B cell (primary cell): ENCODE measurements around the gene OSBPL5. TPM values are rescaled to one million over a fixed set of nuclear protein-coding genes. Genes with fewer than 3 reads are reported as not detected.

Experiments
- ATAC-seq: fragments of 200-7000 bp; cut with Tn5 transposase; one replicate; pipeline ENCODE4 v1.10.0; 2021; ENCODE audit warnings: low read depth, mild to moderate bottlenecking, moderate number of reproducible peaks, moderate library complexity
- CTCF ChIA-PET: fragments of 350-600 bp; sonication (Branson Sonifier 250); formaldehyde crosslinking; loops from one replicate; lab custom pipeline; 2021; ENCODE audit warnings: antibody characterized with exemption, inconsistent platforms; lab: Charles Lee
- POLR2A ChIA-PET: fragments of 350-600 bp; sonication (Branson Sonifier 250); formaldehyde crosslinking; loops from one replicate; lab custom pipeline; 2021; ENCODE audit warnings: antibody characterized with exemption; lab: Charles Lee
- DNase-seq: peaks from one replicate; pipeline ENCODE4 v3.0.0; 2013
- H2AFZ ChIP-seq: 2 replicates; pipeline ENCODE4 v1.6.1; 2012; ENCODE audit warnings: mild to moderate bottlenecking, low read depth, low read length; ENCODE audit not compliant: insufficient read depth, poor library complexity, severe bottlenecking
- H3K27ac ChIP-seq, 2 donors: 1 replicate in 1 of 2; 2 replicates in 1 of 2; pipeline ENCODE4 v1.5.1; 2012 to 2013; ENCODE audit warnings: low read length in 2 of 2, mild to moderate bottlenecking in 2 of 2, moderate library complexity in 1 of 2
- H3K27me3 ChIP-seq, 4 experiments: fragments of 200-600 bp in 1 of 4; sonication (generic) in 1 of 4; replicated peaks in 1 of 4; 1 replicate in 2 of 4; 2 replicates in 2 of 4; pipeline versions ENCODE4 v1.6.1 to v1.7.0; 2013 to 2016; ENCODE audit warnings: low read length in 3 of 4, mild to moderate bottlenecking in 2 of 4, mixed read lengths in 1 of 4, moderate library complexity in 1 of 4; ENCODE audit not compliant: insufficient read depth in 4 of 4, control insufficient read depth in 3 of 4; ENCODE audit errors: control extremely low read depth in 1 of 4
- H3K36me3 ChIP-seq, 2 experiments: replicated peaks in 1 of 2; 1 replicate in 1 of 2; 2 replicates in 1 of 2; pipeline versions ENCODE4 v1.6.1 to v1.7.1; 2013; ENCODE audit warnings: low read length in 1 of 2; ENCODE audit not compliant: insufficient read depth in 2 of 2, control insufficient read depth in 1 of 2; ENCODE audit errors: control extremely low read depth in 1 of 2, extremely low read depth in 1 of 2
- H3K4me1 ChIP-seq, 2 donors: fragments of 200-600 bp in 1 of 2; sonication (generic) in 1 of 2; 1 replicate in 1 of 2; 2 replicates in 1 of 2; pipeline versions ENCODE4 v1.5.1 to v1.6.1; 2013 to 2017; ENCODE audit warnings: low read length in 2 of 2; ENCODE audit not compliant: control insufficient read depth in 2 of 2, insufficient read depth in 2 of 2
- H3K4me2 ChIP-seq: replicated peaks from 2 replicates; pipeline ENCODE3; 2012; ENCODE audit warnings: mild to moderate bottlenecking, low read depth, low read length; ENCODE audit not compliant: poor library complexity, severe bottlenecking
- H3K4me3 ChIP-seq, 5 experiments: fragments of 200-600 bp in 1 of 5; sonication (generic) in 1 of 5; 1 replicate in 3 of 5; 2 replicates in 2 of 5; pipeline versions ENCODE4 v1.5.1 to v1.7.0; 2011 to 2016; ENCODE audit warnings: low read length in 4 of 5, mild to moderate bottlenecking in 4 of 5, low read depth in 2 of 5, control low read depth in 1 of 5, moderate library complexity in 1 of 5; ENCODE audit not compliant: insufficient read depth in 1 of 5; ENCODE audit errors: control extremely low read depth in 1 of 5, extremely low read depth in 1 of 5
- H3K79me2 ChIP-seq: fragments of 200-600 bp; sonication (generic); one replicate; pipeline ENCODE4 v1.6.0; 2016; ENCODE audit warnings: low read length; ENCODE audit not compliant: control insufficient read depth, insufficient read depth
- H3K9ac ChIP-seq: fragments of 200-600 bp; sonication (generic); 2 replicates; pipeline ENCODE4 v1.6.1; 2017; ENCODE audit warnings: mild to moderate bottlenecking, low read length, moderate library complexity
- H3K9me3 ChIP-seq, 3 donors: one replicate each; pipeline versions ENCODE4 v1.6.1 to v1.7.1; 2013; ENCODE audit warnings: low read length in 2 of 3; ENCODE audit not compliant: control insufficient read depth in 2 of 3, insufficient read depth in 1 of 3; ENCODE audit errors: control extremely low read depth in 1 of 3
- H4K20me1 ChIP-seq: 2 replicates; pipeline ENCODE4 v1.6.0; 2012; ENCODE audit warnings: mild to moderate bottlenecking, low read length; ENCODE audit not compliant: insufficient read depth, control insufficient read depth, poor library complexity, severe bottlenecking
- H3K27ac Mint-ChIP-seq: one replicate; pipeline ENCODE4 v1.8.0; 2021; ENCODE audit warnings: mixed read lengths
- H3K27me3 Mint-ChIP-seq: one replicate; pipeline ENCODE4 v1.8.0; 2021; ENCODE audit warnings: mixed read lengths
- H3K4me1 Mint-ChIP-seq: one replicate; pipeline ENCODE4 v1.8.0; 2021; ENCODE audit warnings: mixed read lengths
- H3K4me3 Mint-ChIP-seq: one replicate; pipeline ENCODE4 v1.8.0; 2021; ENCODE audit warnings: mixed read lengths
- H3K9me3 Mint-ChIP-seq: one replicate; pipeline ENCODE4 v1.8.0; 2022; ENCODE audit warnings: mixed read lengths; ENCODE audit not compliant: insufficient read depth
- CTCF ChIP-seq: fragments of 200-600 bp; IDR thresholded peaks from one replicate; pipeline ENCODE4 v1.8.0; 2022; ENCODE audit warnings: antibody characterized with exemption, mild to moderate bottlenecking
- EZH2 ChIP-seq: IDR thresholded peaks from 2 replicates; pipeline ENCODE4 v1.6.1; 2012; ENCODE audit warnings: borderline replicate concordance, low read depth, mild to moderate bottlenecking, moderate library complexity, low read length; ENCODE audit not compliant: insufficient read depth, poor library complexity, severe bottlenecking
- WGBS: methylation state at CpG from one replicate; pipeline ENCODE4 v1.1.5; 2013; ENCODE audit warnings: missing lambda C conversion rate; ENCODE audit not compliant: insufficient coverage; 5-methylcytosine and 5-hydroxymethylcytosine counted together
- intact Hi-C: fragments of 100-400 bp; cut with micrococcal nuclease; formaldehyde crosslinking; loops from one replicate; pipeline ENCODE4 v1.10.0; 2022
- polyA plus RNA-seq: library from polyadenylated mRNA; depleted of rRNA; stranded (reverse); fragments of >200 nt; gene quantifications from 2 replicates; pipeline ENCODE4 v1.2.3, GENCODE V29; 2012
- total RNA-seq, 2 donors: library from RNA; stranded (reverse); fragments of 120-200 nt in 1 of 2; gene quantifications; 1 replicate in 1 of 2; 2 replicates in 1 of 2; pipeline versions ENCODE4 v1.2.3 to v1.2.4, GENCODE V29; 2013 to 2022

OSBPL5 gene
- total and polyA plus RNA-seq, 2 donors (not counting 1 experiment from before 2014, with no cell fraction given), result 0.15 to 1.2 TPM

DNA sequence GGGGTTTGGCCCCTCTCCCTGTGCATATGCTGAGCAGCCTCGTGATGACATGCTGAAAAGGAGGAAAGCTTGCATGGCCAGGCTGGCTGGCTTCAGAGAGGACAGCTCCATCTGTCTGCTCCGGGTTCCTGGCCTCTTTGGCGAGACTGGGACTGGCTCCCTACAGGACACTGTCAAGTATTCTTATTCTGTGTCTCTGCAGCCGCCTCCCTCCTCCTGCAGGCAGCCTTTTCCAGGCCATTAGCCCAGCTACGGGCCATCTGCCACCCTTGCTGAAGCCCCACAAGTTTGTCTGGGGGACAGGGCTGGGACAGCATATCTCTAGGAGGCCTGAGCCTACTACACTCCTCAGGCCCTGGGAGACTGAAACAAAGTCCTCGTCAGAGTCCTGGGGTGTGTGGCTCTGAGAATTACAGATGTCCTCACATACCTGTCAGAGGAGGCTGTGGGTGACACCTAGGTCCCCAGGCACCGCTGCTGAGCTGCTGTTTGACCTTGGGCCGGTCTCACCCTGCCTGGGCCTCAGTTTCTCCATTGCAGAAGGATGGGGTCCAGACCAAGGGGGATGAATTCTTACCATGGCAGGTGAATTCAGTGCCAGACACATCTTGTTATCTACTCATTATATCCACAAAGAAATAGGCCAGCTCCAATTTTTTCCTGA is 42.5 kb upstream of the OSBPL5 start:
- H3K4me1 Mint-ChIP-seq, result no peaks in the 10 kb centered on the region
- no peak overlapping the region for H3K9ac ChIP-seq
- TF ChIP-seq EZH2 (no peak), CTCF (no peak)
- H3K27me3 Mint-ChIP-seq, result peaks cover 9% of the 10 kb centered on the region
- H3K36me3 ChIP-seq, result no peaks in the 10 kb centered on the region
- H3K9me3 ChIP-seq, result peaks cover 2 to 15% (median 3%) of the 10 kb centered on the region in 3 donors
- no peaks in the 10 kb centered on the region for H3K79me2 ChIP-seq
- H3K9me3 Mint-ChIP-seq, result peaks cover 3% of the 10 kb centered on the region
- H2AFZ ChIP-seq, result no peak overlapping the region
- no peak overlapping the region for H3K27ac Mint-ChIP-seq
- no peak overlapping the region for H3K4me3 ChIP-seq
- no peaks in the 10 kb centered on the region for H3K4me1 ChIP-seq
- no peak overlapping the region for H3K27ac ChIP-seq
- ATAC-seq, result no peak
- DNase-seq, result no peak
- no peak overlapping the region for H3K4me3 Mint-ChIP-seq
- WGBS, result 81% methylated on average over 7 of the region's 8 CpGs
- intact Hi-C loops, result no loop called here
- no peak overlapping the region for H3K4me2 ChIP-seq
- POLR2A ChIA-PET, result no interaction called here
- CTCF ChIA-PET, result no interaction called here
- H3K27me3 ChIP-seq, result peaks cover 0 to 8% (median 4%) of the 10 kb centered on the region in 4 experiments
- no peaks in the 10 kb centered on the region for H4K20me1 ChIP-seq

- intact Hi-C loops, result no loop called here
These were observed 41.8 kb upstream of the OSBPL5 start for GRCh38 chr11:3206922-3207204.

More at GRCh38 chr11:3206922-3207204, 41.8 kb upstream of the OSBPL5 start:
- Histone ChIP-seq H3K4me3 (no peak overlapping the region), H3K4me2 (no peak overlapping the region), H3K9ac (no peak overlapping the region), H3K27me3 (peaks cover 0 to 12% (median 4%) of the 10 kb centered on the region in 4 experiments), H2AFZ (no peak overlapping the region), H3K79me2 (no peaks in the 10 kb centered on the region), H3K4me1 (no peaks in the 10 kb centered on the region), H4K20me1 (no peaks in the 10 kb centered on the region), H3K36me3 (no peaks in the 10 kb centered on the region), H3K9me3 (peaks cover 2 to 15% (median 3%) of the 10 kb centered on the region in 3 donors), H3K27ac (no peak overlapping the region)
- no peak overlapping the region for H3K27ac Mint-ChIP-seq
- DNase-seq, result no peak
- WGBS, result 100% methylated on average over 1 of the region's 1 CpG
- H3K4me3 Mint-ChIP-seq, result no peak overlapping the region
- no peak for ATAC-seq
- H3K27me3 Mint-ChIP-seq, result peaks cover 10% of the 10 kb centered on the region
- no peak for TF ChIP-seq EZH2
- no peak for TF ChIP-seq CTCF
- no peaks in the 10 kb centered on the region for H3K4me1 Mint-ChIP-seq
- ChIA-PET CTCF (no interaction called here), POLR2A (no interaction called here)
- H3K9me3 Mint-ChIP-seq, result peaks cover 3% of the 10 kb centered on the region
